LNCAP (cell line): ENCODE results near the gene AP4E1.

Experiments
- CTCF ChIP-seq: fragments of 450-650 bp; IDR thresholded peaks from 2 replicates; pipeline ENCODE4 v1.5.1; 2017; ENCODE audit warnings: mild to moderate bottlenecking

Gene AP4E1

GRCh38 chr15:50971115-50971514 is 62.6 kb downstream of the AP4E1 start:
- TF ChIP-seq CTCF = no peak

- TF ChIP-seq CTCF = no peak
Measured at GRCh38 chr15:50971542-50971941, 63.1 kb downstream of the AP4E1 start.

- TF ChIP-seq CTCF = no peak
Measured at GRCh38 chr15:50973605-50974004, 65.1 kb downstream of the AP4E1 start.

GRCh38 chr15:50977162-50977561 is 68.7 kb downstream of the AP4E1 start:
- TF ChIP-seq CTCF = no peak

GRCh38 chr15:50978580-50978979 is 70.1 kb downstream of the AP4E1 start:
- no peak for TF ChIP-seq CTCF

GRCh38 chr15:50979041-50979440 is 70.6 kb downstream of the AP4E1 start:
- no peak for TF ChIP-seq CTCF

GRCh38 chr15:50993598-50993997 is 85.1 kb downstream of the AP4E1 start:
- no peak for TF ChIP-seq CTCF

GRCh38 chr15:50996641-50997040 is 88.2 kb downstream of the AP4E1 start:
- TF ChIP-seq CTCF = no peak
